Measurements from ENCODE around the gene MTARC2.

DNA sequence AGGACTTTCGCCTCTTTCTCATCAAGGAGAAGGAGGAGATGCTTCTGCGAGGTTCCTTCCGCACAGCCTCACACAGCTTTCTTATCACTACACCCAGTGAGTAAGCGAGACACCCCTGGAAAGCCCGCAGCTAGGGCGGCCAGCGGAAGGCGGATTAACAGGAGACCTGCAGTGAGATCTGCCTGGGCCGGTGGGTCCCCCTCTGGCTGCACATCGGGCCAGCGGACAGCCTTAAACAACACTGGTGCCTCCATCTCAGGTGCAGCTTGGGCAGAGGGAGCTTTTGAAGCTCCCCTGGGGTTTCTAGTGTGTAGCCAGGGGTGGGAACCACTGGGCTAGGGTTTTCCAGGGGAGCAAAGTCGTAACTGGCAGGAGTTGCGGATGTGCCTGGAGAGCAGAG is 21.1 kb downstream of the MTARC2 start:
- no peak for TF ChIP-seq EZH2 (IDR thresholded peaks at IDR 0.05; ENCODE audit: low read length)
- TF ChIP-seq, protein P1, sequence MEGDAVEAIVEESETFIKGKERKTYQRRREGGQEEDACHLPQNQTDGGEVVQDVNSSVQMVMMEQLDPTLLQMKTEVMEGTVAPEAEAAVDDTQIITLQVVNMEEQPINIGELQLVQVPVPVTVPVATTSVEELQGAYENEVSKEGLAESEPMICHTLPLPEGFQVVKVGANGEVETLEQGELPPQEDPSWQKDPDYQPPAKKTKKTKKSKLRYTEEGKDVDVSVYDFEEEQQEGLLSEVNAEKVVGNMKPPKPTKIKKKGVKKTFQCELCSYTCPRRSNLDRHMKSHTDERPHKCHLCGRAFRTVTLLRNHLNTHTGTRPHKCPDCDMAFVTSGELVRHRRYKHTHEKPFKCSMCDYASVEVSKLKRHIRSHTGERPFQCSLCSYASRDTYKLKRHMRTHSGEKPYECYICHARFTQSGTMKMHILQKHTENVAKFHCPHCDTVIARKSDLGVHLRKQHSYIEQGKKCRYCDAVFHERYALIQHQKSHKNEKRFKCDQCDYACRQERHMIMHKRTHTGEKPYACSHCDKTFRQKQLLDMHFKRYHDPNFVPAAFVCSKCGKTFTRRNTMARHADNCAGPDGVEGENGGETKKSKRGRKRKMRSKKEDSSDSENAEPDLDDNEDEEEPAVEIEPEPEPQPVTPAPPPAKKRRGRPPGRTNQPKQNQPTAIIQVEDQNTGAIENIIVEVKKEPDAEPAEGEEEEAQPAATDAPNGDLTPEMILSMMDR (optimal IDR thresholded peaks at IDR 0.05 in 1 of 3, IDR thresholded peaks at IDR 0.05 in 1 of 3, conservative IDR thresholded peaks at IDR 0.05 in 1 of 3; ENCODE audit: extremely low read depth in 1 of 3, insufficient read depth in 2 of 3, low read length in 3 of 3), result no peak

Measured in keratinocyte (primary cell).